ENCODE measurements around the gene CCDC138.

The CCDC138 gene

DNA sequence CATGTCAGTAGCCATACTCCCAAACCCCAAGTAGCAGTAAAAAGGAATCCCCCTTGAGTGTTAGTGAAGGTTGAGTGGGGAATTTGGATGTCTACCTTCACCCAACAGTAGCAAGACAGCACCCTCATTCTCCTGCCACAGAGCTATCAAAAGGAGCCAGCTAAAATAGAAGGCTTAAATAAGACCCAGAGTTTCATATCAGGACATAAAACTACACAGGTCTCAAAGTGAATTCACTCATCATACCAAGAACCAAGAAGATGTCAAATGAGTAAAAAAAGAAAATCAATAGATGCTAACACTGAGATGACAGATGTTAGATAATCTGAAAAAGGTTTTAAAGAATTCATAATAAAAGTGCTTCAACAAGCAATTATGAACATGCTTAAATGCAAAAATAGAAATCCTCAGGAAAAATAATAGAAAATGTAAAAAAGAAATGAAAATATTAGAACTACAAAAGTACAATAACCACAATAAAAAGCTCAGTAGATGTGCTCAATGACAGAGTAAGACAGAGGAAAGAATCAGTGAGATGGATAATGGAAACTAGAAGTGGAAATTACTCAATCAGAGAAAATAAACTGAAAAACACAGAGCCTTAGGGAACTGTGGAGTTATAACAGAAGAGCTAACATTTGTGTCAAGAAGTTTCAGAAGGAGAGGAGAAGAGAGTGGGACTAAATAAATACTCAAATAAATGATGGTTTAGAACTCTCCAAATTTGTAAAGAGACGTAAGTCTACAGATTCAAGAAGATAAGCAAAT lies 111.9 kb downstream of the CCDC138 start:
- FAIRE-seq: peak; percentile 13

DNA sequence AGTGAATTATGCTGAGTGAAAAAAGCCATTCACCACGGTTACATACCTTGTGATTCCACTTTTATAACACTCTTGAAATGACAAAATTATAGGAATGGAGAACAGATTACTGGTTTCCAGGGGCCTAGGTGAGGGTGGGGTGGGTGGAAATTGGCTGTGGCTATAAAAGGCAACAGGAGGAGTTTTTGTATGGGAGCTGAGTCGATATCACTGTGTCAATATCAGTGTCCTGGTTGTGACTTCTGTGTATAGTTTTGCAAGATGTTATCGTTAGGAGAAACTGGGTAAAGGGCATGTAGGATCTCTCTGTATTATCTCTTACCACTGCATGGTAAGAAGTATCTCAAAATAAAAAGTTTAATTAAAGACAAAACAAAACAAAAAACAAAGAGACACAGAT lies 118.1 kb downstream of the CCDC138 start:
- FAIRE-seq: no peak

DNA sequence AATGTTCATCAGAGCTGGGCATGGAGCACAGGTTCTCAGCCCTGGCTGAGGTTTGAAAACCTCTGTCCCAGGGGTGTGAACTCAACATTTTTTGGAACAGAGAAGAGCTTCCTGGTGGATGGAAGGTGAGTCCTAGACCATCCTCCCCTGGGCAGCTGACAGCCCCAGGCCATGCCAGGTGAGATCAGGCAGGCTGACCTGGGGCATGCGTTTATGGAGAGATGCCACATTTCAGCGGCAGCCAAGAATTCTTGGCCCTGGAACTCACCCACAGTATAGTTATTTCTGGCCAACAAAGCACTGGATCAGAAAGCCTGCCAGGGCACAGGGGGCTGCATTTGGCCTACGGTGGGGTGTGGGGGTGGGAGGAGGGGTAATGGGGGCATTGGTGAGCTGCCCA lies 118.6 kb downstream of the CCDC138 start:
- FAIRE-seq: no peak

DNA sequence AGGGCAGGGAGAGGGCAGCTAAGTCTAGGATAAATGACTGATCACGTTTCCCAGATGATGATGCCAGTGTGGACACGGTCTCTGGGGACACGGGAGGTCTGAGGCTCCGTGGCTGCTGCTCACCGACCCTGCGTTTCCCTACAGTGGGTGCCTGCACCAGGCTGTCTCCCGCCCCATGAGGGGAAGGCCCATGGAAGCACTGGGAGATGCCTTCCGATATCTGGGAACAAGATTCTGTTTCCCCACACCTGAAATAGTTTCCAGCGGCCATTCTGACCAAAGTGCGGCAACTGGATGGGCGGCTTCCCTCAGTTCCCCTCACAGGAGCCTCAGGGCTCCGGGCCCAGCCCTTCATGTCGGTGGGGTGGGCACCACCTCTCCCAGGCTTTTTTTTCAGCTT lies 119.3 kb downstream of the CCDC138 start:
- FAIRE-seq: no peak

- no peak for FAIRE-seq
These were observed 120.0 kb downstream of the CCDC138 start for GRCh38 chr2:108906403-108907077.

- FAIRE-seq: no peak
These were observed 121.5 kb downstream of the CCDC138 start for GRCh38 chr2:108907822-108908712.

GRCh38 chr2:108908713-108909070 lies 122.1 kb downstream of the CCDC138 start:
- FAIRE-seq: no peak

- no peak for FAIRE-seq
These were observed 122.8 kb downstream of the CCDC138 start for GRCh38 chr2:108909275-108909823.

DNA sequence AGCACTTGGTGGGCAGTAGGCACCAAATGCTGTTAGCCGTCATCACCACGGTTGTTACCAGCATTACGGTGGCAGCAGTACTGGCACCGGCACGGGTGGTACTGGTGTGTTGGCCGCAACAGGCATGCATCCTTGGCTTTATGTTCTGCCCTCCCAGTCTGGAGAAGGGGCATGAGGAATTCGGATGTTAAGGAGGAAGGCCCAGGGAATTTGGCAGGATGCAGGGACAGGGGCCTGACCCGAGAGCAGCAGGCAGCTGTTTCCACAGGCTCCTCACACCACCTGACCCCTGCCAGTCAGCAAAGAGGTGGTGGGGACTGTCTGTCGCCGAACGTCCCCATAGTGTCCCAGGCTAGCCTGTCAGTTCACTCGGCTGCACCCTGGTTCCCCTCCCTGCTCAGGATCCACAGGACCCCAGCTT lies 123.5 kb downstream of the CCDC138 start:
- no peak for FAIRE-seq

- FAIRE-seq: no peak
These were observed 124.2 kb downstream of the CCDC138 start for GRCh38 chr2:108910541-108911396.

DNA sequence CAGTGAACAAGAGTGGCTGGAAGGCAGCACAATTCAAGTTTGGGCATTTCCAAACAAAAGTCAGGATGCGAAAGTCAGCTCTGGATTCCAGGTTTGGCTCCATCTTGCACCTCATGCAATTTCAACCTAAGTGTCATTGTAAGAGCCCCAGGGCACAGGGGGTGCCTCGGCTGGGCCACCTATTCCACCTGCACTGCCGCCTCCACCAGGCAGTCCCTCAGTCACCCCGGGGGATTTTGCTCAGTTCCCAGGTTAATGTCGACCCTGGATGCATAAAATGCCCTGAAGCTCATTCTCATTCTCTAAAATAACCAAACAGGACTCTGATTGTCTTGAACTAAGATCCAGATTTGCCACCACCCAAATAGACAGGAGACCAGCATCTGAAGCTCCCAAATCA lies 124.8 kb downstream of the CCDC138 start:
- FAIRE-seq: no peak

GRCh38 chr2:108911807-108912628 lies 125.4 kb downstream of the CCDC138 start:
- no peak for FAIRE-seq

GRCh38 chr2:108912629-108912902 lies 126.0 kb downstream of the CCDC138 start:
- FAIRE-seq: no peak

DNA sequence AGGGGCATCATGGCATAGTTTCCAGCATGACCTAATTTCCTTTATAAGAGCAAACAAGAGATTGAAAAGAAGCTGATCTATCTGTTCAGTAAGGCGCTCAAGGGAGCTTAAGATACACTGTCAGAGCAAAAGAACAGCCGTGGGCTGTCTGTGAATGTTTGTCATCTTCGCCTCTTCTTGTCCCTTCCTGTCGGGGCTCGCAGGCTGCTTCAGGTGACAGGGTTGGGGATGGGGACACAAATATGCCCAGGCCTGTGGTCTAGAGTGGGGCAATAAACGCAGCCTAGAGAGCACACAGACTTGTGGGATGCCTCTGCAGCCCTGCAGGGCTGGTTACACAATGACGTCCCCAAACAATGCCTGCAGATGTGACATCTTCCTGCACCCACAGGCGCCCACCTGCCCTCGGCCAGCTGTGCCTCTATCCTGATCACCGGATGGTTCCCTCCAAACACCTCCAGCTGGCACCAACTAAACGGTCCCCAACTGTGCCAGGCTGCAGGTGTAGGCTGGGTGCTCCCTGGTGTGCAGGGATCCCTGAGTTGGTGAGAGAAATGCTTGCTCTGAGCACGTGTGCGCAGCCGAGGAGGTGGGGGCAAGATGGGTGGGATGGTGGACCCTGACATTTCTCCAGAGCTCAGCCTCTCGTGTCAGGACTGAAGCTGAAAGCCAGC lies 129.7 kb downstream of the CCDC138 start:
- FAIRE-seq: no peak

- FAIRE-seq: no peak
These were observed 130.3 kb downstream of the CCDC138 start for GRCh38 chr2:108916796-108917421.

GRCh38 chr2:108917526-108917925 lies 131.0 kb downstream of the CCDC138 start:
- no peak for FAIRE-seq

GRCh38 chr2:108918156-108918874 lies 131.7 kb downstream of the CCDC138 start:
- no peak for FAIRE-seq

DNA sequence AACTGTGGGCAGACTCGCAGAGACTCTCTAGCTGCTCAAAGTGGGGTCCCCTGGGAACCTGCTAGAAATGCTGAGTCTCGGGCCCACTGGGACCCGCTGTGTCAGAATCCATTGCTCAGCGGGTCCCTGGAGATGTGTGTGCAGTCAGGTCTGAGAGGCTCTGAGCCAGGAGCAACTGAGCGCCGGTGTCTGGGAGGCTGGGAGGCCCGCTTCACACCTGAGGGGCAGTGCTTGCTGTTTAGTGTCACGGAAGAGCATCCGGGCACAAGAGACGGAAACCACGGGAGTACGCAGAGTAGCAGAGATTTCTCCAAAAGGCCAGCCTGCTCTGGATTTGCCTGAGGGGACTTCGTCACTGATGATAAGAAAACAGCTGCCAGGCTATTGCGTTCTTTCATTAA lies 132.4 kb downstream of the CCDC138 start:
- FAIRE-seq: no peak

GRCh38 chr2:108919571-108920373 lies 133.2 kb downstream of the CCDC138 start:
- FAIRE-seq: no peak
